CD14-positive monocyte (primary cell): ENCODE data around the gene BTBD9. TPM values are rescaled to one million over a fixed set of nuclear protein-coding genes. Genes with fewer than 3 reads are reported as not detected.

Source experiments
- DNase-seq, 3 donors: peaks; one replicate each; pipeline ENCODE4 v3.0.0-alpha.2; 2011 to 2022
- H2AFZ ChIP-seq: 2 replicates; pipeline ENCODE4 v1.6.0; 2012; ENCODE audit warnings: mild to moderate bottlenecking, low read depth, low read length, inconsistent platforms; ENCODE audit not compliant: insufficient read depth, poor library complexity, severe bottlenecking
- H3K27ac ChIP-seq, 2 donors: 1 replicate in 1 of 2; 2 replicates in 1 of 2; pipeline ENCODE4 v1.5.1; 2012 to 2013; ENCODE audit warnings: low read length in 2 of 2, control low read depth in 1 of 2, inconsistent platforms in 1 of 2, low read depth in 1 of 2, mild to moderate bottlenecking in 1 of 2
- H3K27me3 ChIP-seq, 2 donors: one replicate each; pipeline versions ENCODE4 v1.6.0 to v1.6.1; 2011 to 2013; ENCODE audit warnings: low read length in 2 of 2; ENCODE audit not compliant: control insufficient read depth in 2 of 2, insufficient read depth in 2 of 2
- H3K36me3 ChIP-seq, 2 donors: replicated peaks in 1 of 2; 1 replicate in 1 of 2; 2 replicates in 1 of 2; pipeline versions ENCODE4 v1.5.1 to v1.6.1; 2012 to 2013; ENCODE audit warnings: low read length in 2 of 2, control low read depth in 1 of 2, inconsistent platforms in 1 of 2, mild to moderate bottlenecking in 1 of 2; ENCODE audit not compliant: insufficient read depth in 2 of 2, control insufficient read depth in 1 of 2
- H3K4me1 ChIP-seq, 2 donors: 1 replicate in 1 of 2; 2 replicates in 1 of 2; pipeline versions ENCODE4 v1.5.1 to v1.6.1; 2012 to 2013; ENCODE audit warnings: low read length in 2 of 2, control low read depth in 1 of 2, inconsistent platforms in 1 of 2, mild to moderate bottlenecking in 1 of 2, moderate library complexity in 1 of 2; ENCODE audit not compliant: insufficient read depth in 2 of 2, control insufficient read depth in 1 of 2
- H3K4me2 ChIP-seq: replicated peaks from 2 replicates; pipeline ENCODE3; 2012; ENCODE audit warnings: low read length, moderate library complexity, mild to moderate bottlenecking; ENCODE audit not compliant: poor library complexity, severe bottlenecking; ENCODE audit errors: extremely low read depth
- H3K4me3 ChIP-seq, 3 experiments: fragments of 200-600 bp in 1 of 3; sonication (generic) in 1 of 3; replicated peaks in 1 of 3; 1 replicate in 2 of 3; 2 replicates in 1 of 3; pipeline ENCODE4 v1.5.1; 2011 to 2013; ENCODE audit warnings: low read length in 3 of 3, mild to moderate bottlenecking in 3 of 3, control low read depth in 2 of 3, low read depth in 2 of 3, inconsistent platforms in 1 of 3, moderate library complexity in 1 of 3
- H3K79me2 ChIP-seq: 2 replicates; pipeline ENCODE4 v1.6.0; 2012; ENCODE audit warnings: mild to moderate bottlenecking, control low read depth, inconsistent platforms, low read length, moderate library complexity; ENCODE audit not compliant: insufficient read depth
- H3K9ac ChIP-seq: 2 replicates; pipeline ENCODE4 v1.6.0; 2017; ENCODE audit warnings: low read length, mild to moderate bottlenecking; ENCODE audit not compliant: insufficient read depth, poor library complexity, severe bottlenecking
- H3K9me3 ChIP-seq, 2 donors: replicated peaks in 1 of 2; 1 replicate in 1 of 2; 2 replicates in 1 of 2; pipeline versions ENCODE4 v1.5.1 to v1.6.1; 2012 to 2013; ENCODE audit warnings: low read length in 2 of 2, control low read depth in 1 of 2; ENCODE audit not compliant: control insufficient read depth in 1 of 2, insufficient read depth in 1 of 2
- H4K20me1 ChIP-seq: 2 replicates; pipeline ENCODE4 v1.6.0; 2012; ENCODE audit warnings: mild to moderate bottlenecking, low read length, control low read depth, moderate library complexity; ENCODE audit not compliant: insufficient read depth
- H3K27ac Mint-ChIP-seq, 7 donors: one replicate each; pipeline ENCODE4 v1.8.0; 2020; ENCODE audit warnings: mild to moderate bottlenecking in 7 of 7, mixed read lengths in 7 of 7, moderate library complexity in 6 of 7, inconsistent platforms in 2 of 7
- H3K27me3 Mint-ChIP-seq, 3 donors: one replicate each; pipeline ENCODE4 v1.8.0; 2021 to 2022; ENCODE audit warnings: low read depth in 3 of 3, mild to moderate bottlenecking in 3 of 3, mixed read lengths in 3 of 3, moderate library complexity in 3 of 3, inconsistent platforms in 1 of 3
- H3K36me3 Mint-ChIP-seq, 2 donors: one replicate each; pipeline ENCODE4 v1.8.0; 2020; ENCODE audit warnings: mixed read lengths in 2 of 2, inconsistent platforms in 1 of 2, mild to moderate bottlenecking in 1 of 2
- H3K4me1 Mint-ChIP-seq: one replicate; pipeline ENCODE4 v1.8.0; 2020; ENCODE audit warnings: mild to moderate bottlenecking, mixed read lengths
- H3K4me3 Mint-ChIP-seq, 2 donors: one replicate each; pipeline ENCODE4 v1.8.0; 2020; ENCODE audit warnings: mild to moderate bottlenecking in 2 of 2, mixed read lengths in 2 of 2, moderate library complexity in 1 of 2
- H3K9me3 Mint-ChIP-seq, 7 donors: one replicate each; pipeline ENCODE4 v1.8.0; 2020 to 2022; ENCODE audit warnings: mixed read lengths in 7 of 7, mild to moderate bottlenecking in 6 of 7, moderate library complexity in 6 of 7, inconsistent platforms in 2 of 7
- WGBS: methylation state at CpG from one replicate; pipeline ENCODE4 v1.1.5; 2013; ENCODE audit warnings: missing lambda C conversion rate; ENCODE audit not compliant: insufficient coverage; 5-methylcytosine and 5-hydroxymethylcytosine counted together
- intact Hi-C, 2 donors: fragments of 100-400 bp; cut with micrococcal nuclease; formaldehyde crosslinking; loops; one replicate each; pipeline versions ENCODE4 v1.15.0 to v1.15.1; 2023
- polyA plus RNA-seq, 3 donors: library from polyadenylated mRNA; depleted of rRNA in 1 of 3; unstranded in 2 of 3; stranded (reverse) in 1 of 3; fragments of 300-500 nt in 2 of 3; fragments of >200 nt in 1 of 3; fragmentation: Illumina TruSeq in 2 of 3; gene quantifications; 1 replicate in 2 of 3; 2 replicates in 1 of 3; pipeline ENCODE4 v1.2.3, GENCODE V29; 2012 to 2021
- TF ChIP-seq, protein P1 (sequence below): fragments of 200-600 bp; IDR thresholded peaks from one replicate; pipeline ENCODE4 v1.8.0; 2022; ENCODE audit warnings: antibody characterized with exemption, mild to moderate bottlenecking

Gene BTBD9
- polyA plus RNA-seq, 3 donors: 5.2 to 7.5 (median 6.2) TPM

DNA sequence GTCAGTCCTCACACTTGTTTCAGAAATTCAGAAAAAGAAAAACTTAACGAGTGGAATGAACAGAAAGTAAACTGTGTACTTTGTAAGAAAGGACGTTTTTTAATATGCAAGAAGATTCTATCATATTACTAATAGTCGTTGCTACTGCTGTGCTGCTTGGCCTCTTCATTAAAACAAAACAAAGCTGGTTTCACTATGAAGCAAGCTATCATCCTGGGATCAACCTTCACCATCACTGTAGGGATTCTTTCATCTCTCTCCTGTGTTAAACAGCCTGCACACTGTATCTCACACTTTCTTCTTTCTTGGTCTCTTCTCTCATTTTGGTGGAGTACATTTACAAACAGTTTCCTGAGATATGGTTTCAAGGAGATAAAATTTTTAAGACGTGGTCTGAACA lies 284.2 kb downstream of the BTBD9 start:
- Histone ChIP-seq H4K20me1 (no peaks in the 10 kb centered on the region), H3K79me2 (no peaks in the 10 kb centered on the region), H3K4me1 (no peaks in the 10 kb centered on the region), H3K27me3 (no peaks in the 10 kb centered on the region), H2AFZ (no peak overlapping the region), H3K9me3 (no peaks in the 10 kb centered on the region), H3K4me3 (no peak overlapping the region), H3K36me3 (no peaks in the 10 kb centered on the region), H3K27ac (no peak overlapping the region), H3K4me2 (no peak overlapping the region), H3K9ac (no peak overlapping the region)
- peaks cover 5% of the 10 kb centered on the region for H3K4me1 Mint-ChIP-seq
- TF ChIP-seq, protein P1, sequence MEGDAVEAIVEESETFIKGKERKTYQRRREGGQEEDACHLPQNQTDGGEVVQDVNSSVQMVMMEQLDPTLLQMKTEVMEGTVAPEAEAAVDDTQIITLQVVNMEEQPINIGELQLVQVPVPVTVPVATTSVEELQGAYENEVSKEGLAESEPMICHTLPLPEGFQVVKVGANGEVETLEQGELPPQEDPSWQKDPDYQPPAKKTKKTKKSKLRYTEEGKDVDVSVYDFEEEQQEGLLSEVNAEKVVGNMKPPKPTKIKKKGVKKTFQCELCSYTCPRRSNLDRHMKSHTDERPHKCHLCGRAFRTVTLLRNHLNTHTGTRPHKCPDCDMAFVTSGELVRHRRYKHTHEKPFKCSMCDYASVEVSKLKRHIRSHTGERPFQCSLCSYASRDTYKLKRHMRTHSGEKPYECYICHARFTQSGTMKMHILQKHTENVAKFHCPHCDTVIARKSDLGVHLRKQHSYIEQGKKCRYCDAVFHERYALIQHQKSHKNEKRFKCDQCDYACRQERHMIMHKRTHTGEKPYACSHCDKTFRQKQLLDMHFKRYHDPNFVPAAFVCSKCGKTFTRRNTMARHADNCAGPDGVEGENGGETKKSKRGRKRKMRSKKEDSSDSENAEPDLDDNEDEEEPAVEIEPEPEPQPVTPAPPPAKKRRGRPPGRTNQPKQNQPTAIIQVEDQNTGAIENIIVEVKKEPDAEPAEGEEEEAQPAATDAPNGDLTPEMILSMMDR: no peak
- no peak overlapping the region for H3K27ac Mint-ChIP-seq
- 100% methylated on average over 1 of the region's 4 CpGs for WGBS
- no peaks in the 10 kb centered on the region for H3K9me3 Mint-ChIP-seq
- H3K36me3 Mint-ChIP-seq: no peaks in the 10 kb centered on the region
- DNase-seq: no peak
- no peak overlapping the region for H3K4me3 Mint-ChIP-seq
- intact Hi-C loops: no loop called here
- H3K27me3 Mint-ChIP-seq: peaks cover 0 to 2% (median 0%) of the 10 kb centered on the region in 3 donors

DNA sequence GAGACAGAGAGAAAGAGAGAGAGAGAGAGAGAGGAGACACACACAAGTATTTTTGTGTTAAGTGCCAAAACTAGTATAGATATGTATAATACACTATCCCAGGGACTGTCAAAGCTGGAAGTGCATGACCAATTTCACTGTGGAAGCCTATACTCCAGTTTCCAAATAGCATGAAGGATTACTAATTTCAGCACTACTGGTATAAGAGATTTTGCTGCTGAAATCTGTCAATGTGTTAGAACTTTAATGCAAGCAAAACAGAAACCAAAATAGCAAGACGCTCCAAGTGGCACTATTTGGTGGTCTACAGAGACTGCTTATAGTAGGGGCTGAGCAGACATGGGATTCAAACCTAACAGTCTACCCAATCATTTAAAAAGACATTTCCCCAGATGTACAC lies 284.8 kb downstream of the BTBD9 start:
- Histone ChIP-seq H4K20me1 (no peaks in the 10 kb centered on the region), H3K4me2 (no peak overlapping the region), H2AFZ (no peak overlapping the region), H3K27me3 (no peaks in the 10 kb centered on the region), H3K9ac (no peak overlapping the region), H3K4me3 (no peak overlapping the region), H3K27ac (no peak overlapping the region), H3K36me3 (no peaks in the 10 kb centered on the region), H3K9me3 (no peaks in the 10 kb centered on the region), H3K4me1 (no peaks in the 10 kb centered on the region), H3K79me2 (no peaks in the 10 kb centered on the region)
- Mint-ChIP-seq H3K27ac (no peak overlapping the region), H3K36me3 (no peaks in the 10 kb centered on the region), H3K4me1 (peaks cover 5% of the 10 kb centered on the region), H3K27me3 (peaks cover 0 to 2% (median 0%) of the 10 kb centered on the region in 3 donors), H3K9me3 (no peaks in the 10 kb centered on the region), H3K4me3 (no peak overlapping the region)
- DNase-seq: no peak
- intact Hi-C loops: no loop called here
- WGBS: no CpG with 5 or more reads among the region's 1 CpG
- TF ChIP-seq, protein P1: no peak
